ENCODE measurements around the gene GDPGP1.
A peak's percentile ranks its signal among the peaks of the same experiment; 100 is the strongest.
"Not testable (repeated sequence)": the region's sequence is repeated elsewhere in the genome, so short reads cannot be mapped to it uniquely, and the experiment has no call there.

Gene GDPGP1

GRCh38 chr15:90270502-90271150 is 36.6 kb downstream of the GDPGP1 start:
- TF ChIP-seq CTCF (IDR thresholded peaks at IDR 0.05; ENCODE audit: low read depth, low read length, missing control alignments): no peak

GRCh38 chr15:90271459-90272166 is 37.6 kb downstream of the GDPGP1 start:
- no peak for TF ChIP-seq CTCF (IDR thresholded peaks at IDR 0.05; ENCODE audit: low read depth, low read length, missing control alignments)
- no peak overlapping the region for H3K4me3 ChIP-seq (replicated peaks; ENCODE audit: low read depth, low read length)
- DNase-seq (ENCODE audit: extremely low read depth, low read depth): no peak

More at GRCh38 chr15:90270502-90271150, 36.6 kb downstream of the GDPGP1 start:
- no peak for DNase-seq (ENCODE audit: extremely low read depth, low read depth)
- no peak overlapping the region for H3K4me3 ChIP-seq (replicated peaks; ENCODE audit: low read depth, low read length)

- H3K4me3 ChIP-seq (replicated peaks; ENCODE audit: low read depth, low read length); DNase-seq (ENCODE audit: extremely low read depth, low read depth): not testable (repeated sequence)
Measured at GRCh38 chr15:90278467-90278866, 44.5 kb downstream of the GDPGP1 start.

GRCh38 chr15:90280743-90281142 is 46.7 kb downstream of the GDPGP1 start:
- not testable (repeated sequence) for H3K4me3 ChIP-seq (replicated peaks; ENCODE audit: low read depth, low read length); DNase-seq (ENCODE audit: extremely low read depth, low read depth)

- DNase-seq (ENCODE audit: extremely low read depth, low read depth): not testable (repeated sequence)
Measured at GRCh38 chr15:90281637-90282036, 47.6 kb downstream of the GDPGP1 start.

GRCh38 chr15:90286678-90287077 is 52.7 kb downstream of the GDPGP1 start:
- TF ChIP-seq CTCF (IDR thresholded peaks at IDR 0.05; ENCODE audit: low read depth, low read length, missing control alignments): peak; percentile 38
- no peak overlapping the region for H3K4me3 ChIP-seq (replicated peaks; ENCODE audit: low read depth, low read length)
- no peak for DNase-seq (ENCODE audit: extremely low read depth, low read depth)

More at GRCh38 chr15:90281637-90282036, 47.6 kb downstream of the GDPGP1 start:
- H3K4me3 ChIP-seq (replicated peaks; ENCODE audit: low read depth, low read length): not testable (repeated sequence)

- no peak overlapping the region for H3K4me3 ChIP-seq (replicated peaks; ENCODE audit: low read depth, low read length)
- no peak for DNase-seq (ENCODE audit: extremely low read depth, low read depth)
- no peak for TF ChIP-seq CTCF (IDR thresholded peaks at IDR 0.05; ENCODE audit: low read depth, low read length, missing control alignments)
Measured at GRCh38 chr15:90287101-90287500, 53.1 kb downstream of the GDPGP1 start.

- DNase-seq (ENCODE audit: extremely low read depth, low read depth): no peak
- no peak overlapping the region for H3K4me3 ChIP-seq (replicated peaks; ENCODE audit: low read depth, low read length)
- no peak for TF ChIP-seq CTCF (IDR thresholded peaks at IDR 0.05; ENCODE audit: low read depth, low read length, missing control alignments)
Measured at GRCh38 chr15:90287946-90288345, 53.9 kb downstream of the GDPGP1 start.
